ENCODE measurements around the gene ACOT7.
"Not testable (repeated sequence)": the region's sequence is repeated elsewhere in the genome, so short reads cannot be mapped to it uniquely, and the experiment has no call there.

ACOT7 gene, protein sequence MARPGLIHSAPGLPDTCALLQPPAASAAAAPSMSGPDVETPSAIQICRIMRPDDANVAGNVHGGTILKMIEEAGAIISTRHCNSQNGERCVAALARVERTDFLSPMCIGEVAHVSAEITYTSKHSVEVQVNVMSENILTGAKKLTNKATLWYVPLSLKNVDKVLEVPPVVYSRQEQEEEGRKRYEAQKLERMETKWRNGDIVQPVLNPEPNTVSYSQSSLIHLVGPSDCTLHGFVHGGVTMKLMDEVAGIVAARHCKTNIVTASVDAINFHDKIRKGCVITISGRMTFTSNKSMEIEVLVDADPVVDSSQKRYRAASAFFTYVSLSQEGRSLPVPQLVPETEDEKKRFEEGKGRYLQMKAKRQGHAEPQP

DNA sequence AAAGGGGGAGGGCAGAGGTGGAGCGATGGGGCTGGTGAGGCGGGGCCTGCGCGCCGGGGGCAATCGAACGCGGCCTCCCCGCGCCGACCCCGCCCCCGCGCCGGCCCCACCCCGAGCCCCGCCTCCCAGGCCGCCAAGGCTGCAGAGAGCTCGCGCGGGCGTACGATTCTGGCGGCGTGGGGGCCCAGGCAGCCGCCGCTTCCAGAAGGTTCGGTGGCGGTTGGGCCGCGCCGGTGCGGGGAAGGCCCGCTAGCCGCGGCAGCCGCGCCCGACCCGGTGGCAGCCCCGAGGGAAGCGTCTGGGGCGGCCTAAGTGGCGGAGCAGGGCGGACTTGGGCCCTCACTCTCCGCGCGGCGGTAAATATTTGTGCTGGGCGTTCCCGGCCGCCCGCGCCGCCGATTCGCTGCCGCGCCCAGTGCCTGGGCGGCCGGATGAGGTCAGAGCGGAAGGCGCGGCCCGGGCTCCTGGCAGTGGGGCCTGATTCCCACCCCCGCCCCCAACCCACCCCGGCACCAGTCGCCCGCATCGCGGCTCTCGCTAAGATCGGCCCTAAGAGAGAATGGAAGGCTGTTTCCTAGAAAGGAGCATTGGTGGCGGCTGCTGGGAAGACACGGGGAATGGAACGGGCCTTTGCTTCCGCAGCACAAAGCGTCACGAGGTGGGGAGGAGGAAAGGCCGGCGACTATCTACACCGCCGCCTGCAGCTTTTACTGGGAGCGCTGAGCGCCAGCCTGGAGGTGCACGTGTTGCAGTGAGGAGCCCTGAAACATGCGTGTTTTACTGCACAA, at the start of gene ACOT7:
TSS of gene ACOT7 (minus strand) at position 368 of the 788 bp plus-strand sequence. CDS start 368 bp downstream, outside the sequence.
- peak; percentile 86 for DNase-seq (ENCODE audit: low read depth)

DNA sequence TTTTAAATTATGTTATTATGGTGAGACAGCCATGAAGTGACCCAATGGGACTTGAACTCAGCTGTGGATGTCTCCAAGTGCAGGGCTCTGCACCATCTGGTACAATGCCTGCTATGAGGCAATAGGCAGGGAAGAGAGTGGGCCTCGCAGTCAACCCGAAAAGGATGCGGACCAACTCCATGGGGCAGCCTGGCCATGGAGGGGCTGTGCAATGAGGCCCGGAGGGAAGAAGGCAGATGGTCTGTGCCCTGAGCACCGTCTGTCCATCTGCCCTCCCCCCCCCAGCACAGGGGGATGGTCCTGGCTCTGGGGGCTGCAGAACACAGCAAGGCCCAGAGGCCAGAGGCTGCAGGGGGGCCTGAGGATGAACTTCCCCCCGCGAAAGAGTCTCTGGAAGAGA, 48.0 kb upstream of the ACOT7 start:
- no peak for DNase-seq (ENCODE audit: low read depth)

DNA sequence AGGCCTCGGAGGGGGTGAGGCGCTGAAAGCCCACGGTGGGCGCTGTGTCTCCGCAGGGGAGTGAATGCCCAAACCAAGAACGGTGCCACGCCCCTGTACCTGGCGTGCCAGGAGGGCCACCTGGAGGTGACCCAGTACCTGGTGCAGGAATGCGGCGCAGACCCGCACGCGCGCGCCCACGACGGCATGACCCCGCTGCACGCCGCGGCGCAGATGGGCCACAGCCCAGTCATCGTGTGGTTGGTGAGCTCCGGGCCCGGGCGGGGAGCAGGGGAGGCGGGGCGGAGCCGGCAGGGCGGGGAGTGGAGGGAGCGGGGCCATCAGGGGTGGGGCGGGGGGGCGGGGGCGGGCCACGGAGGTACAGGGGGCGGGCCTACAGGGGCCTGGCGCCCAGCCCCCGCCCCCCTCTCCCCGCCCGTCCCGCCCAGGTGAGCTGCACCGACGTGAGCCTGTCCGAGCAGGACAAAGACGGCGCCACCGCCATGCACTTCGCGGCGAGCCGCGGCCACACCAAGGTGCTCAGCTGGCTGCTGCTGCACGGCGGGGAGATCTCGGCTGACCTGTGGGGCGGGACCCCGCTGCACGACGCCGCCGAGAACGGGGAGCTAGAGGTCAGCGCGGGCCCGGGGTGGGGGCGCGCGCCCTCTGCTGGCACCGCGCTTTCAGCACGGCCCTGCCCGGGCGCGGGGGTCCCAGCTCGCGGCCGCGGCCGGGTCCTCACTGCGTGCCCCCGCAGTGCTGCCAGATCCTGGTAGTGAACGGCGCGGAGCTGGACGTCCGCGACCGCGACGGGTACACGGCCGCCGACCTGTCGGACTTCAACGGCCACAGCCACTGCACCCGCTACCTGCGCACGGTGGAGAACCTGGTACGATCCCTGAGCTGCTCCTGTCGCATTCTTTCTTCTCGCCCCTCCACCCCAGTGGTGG, 46.9 kb upstream of the ACOT7 start:
- peak; percentile 64 for DNase-seq (ENCODE audit: low read depth)

DNA sequence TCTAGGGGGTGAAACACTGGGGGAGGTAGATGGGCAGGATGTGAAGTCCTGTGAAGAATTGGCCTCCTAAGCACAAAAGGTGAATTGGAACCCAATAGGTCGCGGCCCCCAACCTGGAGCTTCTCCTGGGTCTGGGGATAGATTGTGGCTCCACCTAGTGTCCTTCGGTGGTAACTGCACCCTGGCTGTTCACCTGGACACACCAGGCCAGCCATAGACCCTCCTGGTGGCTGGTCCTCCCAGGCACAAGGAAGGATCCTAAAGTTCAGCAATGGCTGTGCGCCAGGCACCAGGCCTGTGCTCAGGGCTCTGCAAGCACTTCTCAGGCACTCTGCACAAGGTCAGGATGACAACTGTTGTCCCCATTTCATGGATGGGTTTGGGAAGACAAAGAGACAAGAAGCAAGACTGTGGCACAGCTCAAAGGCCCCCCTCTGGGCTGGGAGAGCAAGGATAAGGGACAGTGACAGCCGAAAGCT, 44.5 kb upstream of the ACOT7 start:
- peak; percentile 51 for DNase-seq (ENCODE audit: low read depth)

DNA sequence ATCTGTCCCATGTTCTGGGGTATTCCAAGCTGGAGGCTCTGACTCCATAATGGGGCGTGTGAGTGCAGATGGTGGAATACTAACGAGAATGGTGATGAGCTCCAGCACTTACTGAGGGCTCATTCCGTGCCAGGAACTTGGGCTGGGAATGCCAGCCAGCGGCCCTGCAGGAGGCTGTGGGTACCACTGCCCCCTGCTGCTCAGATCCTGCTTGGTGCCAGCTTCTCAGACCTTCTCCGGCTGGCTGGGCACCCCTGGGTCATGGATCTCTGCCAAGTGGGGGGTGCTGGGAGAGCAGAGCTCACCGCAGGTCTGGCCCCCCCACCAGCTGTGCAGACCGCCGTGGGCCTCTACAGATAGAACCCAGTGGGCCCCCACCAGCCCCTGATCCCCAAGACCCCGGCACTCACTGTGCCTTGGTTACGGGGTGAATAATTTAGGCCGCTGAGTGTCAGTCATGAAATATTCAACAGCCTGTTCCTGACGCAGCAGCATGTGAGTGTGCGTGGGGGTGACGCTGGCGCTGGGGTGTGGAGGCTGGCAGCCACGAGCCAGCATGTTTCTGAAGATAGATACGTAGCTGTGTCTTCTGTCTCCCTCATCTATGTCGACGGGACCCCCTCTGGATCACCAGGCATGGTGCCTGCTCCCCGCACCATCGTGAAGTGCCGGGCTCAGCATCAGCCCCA, 43.6 kb upstream of the ACOT7 start:
- not testable (repeated sequence) for DNase-seq (ENCODE audit: low read depth)

DNA sequence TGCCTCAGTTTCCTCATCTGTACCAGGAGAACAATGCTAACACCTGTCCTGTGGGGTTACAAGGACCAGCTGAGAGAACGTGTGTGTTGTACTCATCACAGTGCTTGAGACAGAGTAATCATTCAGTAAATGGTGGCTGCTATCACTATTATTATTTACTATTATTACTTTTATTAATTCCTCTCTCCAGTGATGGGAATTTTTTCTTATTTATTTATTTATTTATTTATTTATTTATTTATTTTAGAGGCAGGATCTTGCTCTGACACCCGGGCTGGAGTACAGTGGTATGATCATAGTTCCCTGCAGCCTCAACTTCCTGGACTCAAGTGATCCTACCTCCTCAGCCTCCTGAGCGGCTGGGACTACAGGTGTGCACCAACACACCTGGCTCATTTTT, 42.7 kb upstream of the ACOT7 start:
- not testable (repeated sequence) for DNase-seq (ENCODE audit: low read depth)

DNA sequence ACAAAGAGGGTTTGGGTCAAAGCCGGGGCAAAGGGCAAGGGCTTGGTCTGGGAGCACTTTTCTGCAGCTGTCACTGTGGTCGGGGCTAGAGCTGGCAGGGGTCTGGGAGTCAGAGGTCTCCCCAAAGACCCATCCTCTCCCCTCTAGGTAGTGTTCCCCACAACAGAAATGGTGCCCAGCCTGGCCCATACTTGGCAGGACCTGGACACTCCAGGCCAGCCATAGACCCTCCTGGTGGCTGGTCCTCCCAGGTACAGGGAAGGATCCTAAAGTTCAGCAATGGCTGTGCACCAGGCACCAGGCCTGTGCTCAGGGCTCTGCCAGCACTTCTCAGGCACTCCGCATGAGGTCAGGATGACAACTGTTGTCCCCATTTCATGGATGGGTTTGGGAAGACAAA, 42.0 kb upstream of the ACOT7 start:
- DNase-seq (ENCODE audit: low read depth), result no peak

DNA sequence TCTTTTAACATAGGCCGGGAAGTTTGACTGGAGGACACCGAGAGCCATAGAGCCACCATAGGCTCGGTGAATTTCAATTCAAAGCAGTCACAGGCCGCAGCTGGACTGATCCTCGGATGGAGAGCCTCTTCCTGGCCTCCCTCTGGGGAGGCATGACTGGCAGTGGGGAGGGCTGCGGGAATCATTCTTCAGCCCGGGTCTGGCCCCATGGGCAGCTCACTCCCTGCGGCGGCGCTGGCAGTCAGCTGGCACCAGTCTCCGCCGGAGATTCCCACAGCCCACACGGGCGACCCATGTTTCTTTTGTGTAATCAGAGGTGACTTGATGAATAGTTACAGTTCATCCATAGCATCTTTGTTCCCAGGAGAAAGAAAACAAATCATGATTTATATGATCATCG, 41.6 kb upstream of the ACOT7 start:
- DNase-seq (ENCODE audit: low read depth), result no peak

DNA sequence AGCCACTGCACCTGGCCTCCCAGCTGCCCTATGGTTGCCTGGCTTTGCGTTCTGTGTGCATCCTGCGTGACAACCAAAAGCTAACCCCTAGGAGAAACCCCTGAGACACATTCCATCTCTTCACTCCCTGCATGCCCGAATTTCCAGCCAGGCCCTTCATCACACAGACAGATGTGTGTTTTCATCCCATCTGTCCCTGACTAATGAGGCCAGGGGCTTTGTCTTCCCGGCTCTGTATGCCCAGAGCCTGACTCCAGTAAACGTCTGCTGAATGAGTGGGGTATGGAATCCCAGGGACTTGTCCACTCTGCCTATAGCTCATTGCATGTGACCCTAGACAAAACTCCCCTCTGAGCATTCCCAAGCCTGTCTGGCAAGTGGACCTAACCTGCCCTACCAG, 40.6 kb upstream of the ACOT7 start:
- no peak for DNase-seq (ENCODE audit: low read depth)

DNA sequence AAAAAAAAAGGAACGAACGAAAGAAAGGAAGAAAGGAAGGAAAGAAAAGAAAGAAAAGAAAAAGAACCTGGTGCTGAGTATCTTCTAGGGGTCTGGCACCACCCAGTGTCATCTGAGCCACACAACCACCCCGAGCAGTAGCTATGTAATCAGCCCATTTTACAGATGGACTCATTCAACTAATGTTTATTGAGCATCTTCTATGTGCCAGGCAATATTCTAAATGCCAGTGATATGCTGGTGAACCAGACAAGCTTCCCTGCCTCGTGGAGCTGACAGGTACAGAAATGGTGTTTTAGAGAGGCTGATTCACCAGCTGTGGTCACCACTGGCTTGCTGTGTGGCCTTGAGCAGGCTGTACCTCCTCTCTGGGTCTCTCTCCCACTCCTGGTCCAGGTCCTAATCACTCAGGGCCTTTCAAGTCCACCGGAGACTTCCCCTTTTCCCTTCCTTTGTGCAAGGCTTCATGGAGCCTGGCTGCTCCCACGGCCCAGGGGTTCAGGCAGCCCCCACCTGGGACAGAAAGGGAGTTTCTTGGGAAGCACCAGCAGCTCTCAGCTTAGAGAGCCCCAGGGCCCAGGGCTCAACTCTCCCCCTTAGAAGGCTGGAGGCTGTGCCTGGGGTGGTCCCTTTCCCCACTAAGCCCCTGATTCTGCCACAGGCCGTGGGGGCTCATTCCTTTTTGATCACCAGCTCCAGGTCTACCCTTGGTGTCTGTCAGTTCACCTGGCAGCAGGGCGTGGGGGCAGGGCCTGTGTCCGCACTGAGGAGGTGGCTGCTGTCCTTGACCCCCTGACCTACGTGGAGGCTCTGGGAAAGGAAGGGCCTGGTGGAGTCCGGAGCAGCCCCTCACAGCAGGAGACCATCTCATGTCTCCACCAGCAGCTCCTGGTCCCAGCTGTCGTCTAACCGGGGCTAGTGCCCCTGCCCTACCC, 38.3 kb upstream of the ACOT7 start:
- not testable (repeated sequence) for DNase-seq (ENCODE audit: low read depth)

DNA sequence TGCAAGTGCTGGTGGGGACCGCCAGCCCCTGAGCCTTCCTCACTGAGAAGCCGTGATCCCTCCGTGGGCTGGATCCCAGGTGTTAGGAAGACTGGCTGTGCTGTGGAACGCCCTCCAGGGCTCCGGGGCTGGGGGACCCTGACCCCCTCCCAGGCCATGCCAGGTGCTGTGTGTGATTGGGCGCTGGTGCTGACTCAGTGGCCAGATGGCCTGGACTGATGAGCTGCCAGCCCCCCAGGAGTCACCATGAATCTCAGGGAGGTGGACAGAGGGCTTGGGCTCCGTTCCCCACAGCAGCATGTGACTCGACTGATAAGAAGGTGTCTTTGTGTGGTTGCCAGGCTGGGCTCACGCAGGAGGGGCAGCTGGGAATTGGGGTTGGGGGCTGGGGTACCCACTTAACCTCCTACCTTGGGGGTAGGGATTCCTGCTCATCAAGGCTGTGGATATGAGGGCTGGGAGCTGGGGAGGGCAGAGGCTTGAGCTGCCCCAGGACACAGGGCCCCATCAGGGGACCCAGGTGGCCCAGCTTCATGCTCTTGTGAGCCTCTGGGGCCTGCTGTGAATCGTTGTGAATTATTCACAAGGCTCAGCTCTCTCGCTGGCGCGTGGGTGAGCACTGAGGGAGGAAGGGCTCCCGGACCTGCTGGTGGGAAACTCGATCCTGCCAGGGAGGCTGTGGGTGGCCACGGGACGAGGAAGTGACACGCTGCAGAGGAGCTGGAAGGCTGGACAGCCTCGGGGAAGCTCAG, 36.3 kb upstream of the ACOT7 start:
- DNase-seq (ENCODE audit: low read depth), result not testable (repeated sequence)

DNA sequence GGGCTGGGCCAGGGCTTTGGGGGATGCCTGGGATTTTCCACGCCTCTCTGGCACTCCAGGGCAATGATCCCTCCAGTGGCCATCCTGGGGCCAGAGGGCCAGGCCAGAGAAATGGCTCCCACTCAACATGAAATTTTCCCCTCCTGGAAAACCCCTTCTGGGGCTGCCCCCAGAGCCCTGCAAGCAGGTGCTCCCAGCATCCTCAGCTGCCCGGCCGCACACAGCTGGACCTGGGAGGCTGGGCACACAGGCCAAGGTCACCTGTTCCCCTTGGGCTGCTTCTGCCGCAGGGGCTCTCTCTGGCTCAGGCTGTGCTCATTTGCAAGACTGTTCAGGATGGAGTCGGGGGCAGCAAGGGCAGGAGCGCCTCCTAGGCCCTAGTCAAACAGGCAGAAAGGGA, 34.9 kb upstream of the ACOT7 start:
- DNase-seq (ENCODE audit: low read depth), result not testable (repeated sequence)

DNA sequence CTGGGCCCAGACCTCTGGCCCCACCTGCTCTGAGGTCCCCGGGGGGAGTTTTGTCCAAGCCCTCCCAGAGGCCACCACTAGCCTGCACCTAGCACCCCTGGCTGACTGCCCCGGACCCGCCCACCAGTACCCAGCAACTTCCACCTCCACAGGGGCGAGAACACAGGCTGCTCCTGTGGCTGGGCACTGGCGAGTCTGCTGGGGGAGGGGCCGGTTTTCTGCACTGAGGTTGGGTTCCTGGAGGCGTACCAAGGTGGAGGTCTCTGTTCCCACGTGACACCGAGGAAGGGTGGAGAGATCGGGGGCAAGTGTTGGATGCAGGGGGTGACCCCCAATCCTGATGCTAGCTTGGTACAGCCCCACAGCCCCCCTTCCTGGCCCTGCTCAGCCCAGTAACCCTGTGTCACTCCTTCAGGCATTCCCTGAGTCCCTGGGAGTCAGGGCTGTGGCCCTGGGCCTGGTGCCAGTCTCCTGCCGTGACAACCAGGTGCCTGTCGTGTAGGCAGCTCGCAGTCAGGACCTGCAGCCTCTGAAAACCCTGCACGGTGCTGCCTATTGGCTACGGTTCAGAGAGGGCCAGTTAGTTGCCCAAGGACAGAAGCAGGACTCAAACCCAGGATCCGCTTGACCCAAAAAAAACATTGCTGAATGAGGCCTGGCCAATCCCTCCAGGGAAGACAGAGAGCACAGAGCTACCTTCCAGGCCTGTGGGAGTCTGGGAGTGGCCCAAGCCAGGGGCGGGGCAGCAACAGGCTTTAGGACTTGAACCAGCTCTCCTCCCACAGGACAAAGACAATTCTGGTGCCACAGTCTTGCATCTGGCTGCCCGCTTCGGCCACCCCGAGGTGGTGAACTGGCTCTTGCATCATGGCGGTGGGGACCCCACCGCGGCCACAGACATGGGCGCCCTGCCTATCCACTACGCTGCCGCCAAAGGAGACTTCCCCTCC, 34.1 kb upstream of the ACOT7 start:
- no peak for DNase-seq (ENCODE audit: low read depth)

DNA sequence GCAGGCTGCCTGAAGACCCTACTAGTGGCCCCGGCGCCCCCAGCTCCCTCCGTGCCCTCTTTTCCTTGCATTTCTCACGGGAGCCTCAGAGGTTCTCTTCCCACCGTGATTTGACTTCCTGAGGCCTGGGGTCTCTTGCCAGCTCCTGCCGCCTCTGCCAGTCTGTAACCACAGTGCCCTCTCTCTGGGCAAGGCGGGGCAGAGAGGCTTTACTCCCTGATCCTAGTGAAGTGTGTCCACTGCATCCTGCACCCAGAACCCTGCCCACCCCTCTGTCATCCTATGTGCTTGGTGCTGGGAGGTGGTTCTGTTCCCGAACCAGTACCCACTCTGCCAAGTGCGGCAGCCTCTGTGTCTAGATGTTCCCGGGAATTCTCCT, 33.4 kb upstream of the ACOT7 start:
- no peak for DNase-seq (ENCODE audit: low read depth)

DNA sequence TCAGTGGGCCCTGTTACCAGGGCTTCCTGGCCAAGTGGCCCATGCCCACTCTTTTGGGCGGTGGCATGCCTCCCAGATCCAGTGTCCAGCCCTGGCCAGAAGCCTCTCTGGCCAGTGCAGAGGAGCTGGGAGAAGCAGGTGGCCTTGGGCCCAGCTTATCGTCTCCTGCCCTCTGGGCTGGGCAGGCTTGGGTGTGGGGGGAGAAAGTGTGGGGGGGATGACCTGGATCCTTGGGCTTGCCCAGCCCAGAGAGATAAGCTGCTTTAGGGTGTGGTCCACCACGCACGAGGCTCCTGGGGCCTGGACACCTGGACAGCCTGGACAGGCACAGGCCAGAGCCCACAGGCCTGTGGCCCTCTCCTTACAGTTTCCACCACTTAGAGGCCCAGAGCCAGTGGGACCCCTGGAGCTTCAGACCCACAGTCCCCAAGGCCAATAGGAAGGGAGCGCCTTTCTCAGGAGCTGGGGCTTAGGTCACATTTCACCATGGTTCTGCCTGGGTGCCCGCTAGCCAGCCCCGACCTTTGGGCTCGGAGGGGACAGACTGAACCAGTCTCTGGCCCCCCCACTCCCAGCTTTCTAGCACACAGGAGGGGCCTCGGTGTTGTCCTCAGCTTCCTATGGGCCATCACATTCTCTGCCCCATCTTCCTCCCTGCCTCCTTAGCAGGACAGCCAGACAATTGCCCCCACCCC, 32.9 kb upstream of the ACOT7 start:
- no peak for DNase-seq (ENCODE audit: low read depth)

DNA sequence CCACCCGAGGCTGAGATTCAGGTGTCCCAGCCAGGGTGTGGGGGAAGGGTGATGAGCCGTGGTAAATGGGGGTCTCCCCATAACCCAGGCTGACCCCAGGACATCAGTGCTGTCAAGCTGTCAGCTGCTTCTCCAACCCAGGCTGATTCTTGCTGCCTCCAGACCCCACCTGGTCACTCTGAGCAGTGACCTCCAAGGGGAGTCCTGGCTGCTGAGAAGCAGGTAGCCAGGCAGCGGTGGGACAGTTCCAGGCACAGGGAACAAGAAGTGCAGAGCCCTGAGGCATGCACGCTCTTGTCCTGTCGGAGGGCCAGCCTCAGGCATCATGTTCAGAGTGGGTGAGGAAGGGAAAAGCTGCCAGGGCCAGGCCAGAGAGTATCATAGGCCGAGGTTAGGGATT, 32.1 kb upstream of the ACOT7 start:
- DNase-seq (ENCODE audit: low read depth), result no peak

DNA sequence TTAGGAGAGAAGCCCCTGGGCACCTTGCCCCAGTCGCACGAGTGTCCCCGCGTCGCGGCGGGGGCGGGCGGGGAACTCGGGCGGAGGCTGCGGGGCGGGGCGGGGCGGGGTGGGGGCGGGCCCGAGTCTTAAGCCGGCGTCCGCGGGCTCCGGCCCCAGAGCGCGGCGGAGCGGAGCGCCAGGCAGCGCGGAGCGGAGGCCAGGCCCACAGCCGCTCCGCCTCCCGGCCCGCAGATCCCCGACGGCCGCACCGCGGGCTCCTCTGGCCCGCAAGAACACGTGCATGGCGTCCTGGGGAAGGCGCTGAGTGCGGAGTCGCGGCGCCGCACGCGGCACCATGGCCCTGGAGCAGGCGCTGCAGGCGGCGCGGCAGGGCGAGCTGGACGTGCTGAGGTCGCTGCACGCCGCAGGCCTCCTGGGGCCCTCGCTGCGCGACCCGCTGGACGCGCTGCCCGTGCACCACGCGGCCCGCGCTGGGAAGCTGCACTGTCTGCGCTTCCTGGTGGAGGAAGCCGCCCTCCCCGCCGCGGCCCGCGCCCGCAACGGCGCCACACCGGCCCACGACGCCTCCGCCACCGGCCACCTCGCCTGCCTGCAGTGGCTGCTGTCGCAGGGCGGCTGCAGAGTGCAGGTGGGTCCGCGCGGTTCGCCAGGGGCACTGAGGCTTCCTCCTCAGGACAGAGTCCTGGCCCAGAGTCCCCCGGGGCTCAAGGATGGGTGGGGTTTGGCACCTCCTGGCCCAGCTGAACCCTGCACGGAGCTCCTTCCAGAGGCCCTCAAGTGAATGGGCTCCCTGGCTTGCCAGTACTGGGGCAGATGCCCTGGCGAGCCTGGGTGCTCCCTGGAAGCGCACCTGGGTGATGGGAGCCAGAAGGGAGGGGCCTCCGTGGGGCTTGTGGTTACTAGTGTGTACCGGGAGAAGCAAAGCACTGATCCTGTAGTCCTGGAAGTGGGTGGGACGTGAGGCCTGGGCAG, 31.3 kb upstream of the ACOT7 start, which contains the start of gene ESPN:
TSS of gene ESPN (plus strand) at position 158 of the 975 bp plus-strand sequence. CDS start at position 338, 180 bp downstream.
- DNase-seq (ENCODE audit: low read depth), result no peak

Data from activated T-helper 1 cell treated with Interleukin-2 at 50 U/mL for 16 hours (primary cell).